BLaER1 (cell line): Measurements from ENCODE around the gene PTGIR.
"Not testable (repeated sequence)": the region's sequence is repeated elsewhere in the genome, so short reads cannot be mapped to it uniquely, and the experiment has no call there.

Experiments used
- H3K27ac ChIP-seq: shearing (Covaris generic); formaldehyde crosslinking; 2 replicates; pipeline ENCODE4 v1.8.1; 2022
- H3K27me3 ChIP-seq: shearing (Covaris generic); formaldehyde crosslinking; 2 replicates; pipeline ENCODE4 v1.8.1; 2022
- H3K36me3 ChIP-seq: shearing (Covaris generic); formaldehyde crosslinking; 2 replicates; pipeline ENCODE4 v1.8.1; 2022
- H3K4me1 ChIP-seq: shearing (Covaris generic); formaldehyde crosslinking; 2 replicates; pipeline ENCODE4 v1.8.1; 2022
- H3K4me2 ChIP-seq: shearing (Covaris generic); formaldehyde crosslinking; 2 replicates; pipeline ENCODE4 v1.8.1; 2022
- H3K4me3 ChIP-seq: shearing (Covaris generic); formaldehyde crosslinking; 2 replicates; pipeline ENCODE4 v1.8.1; 2022
- H3K9ac ChIP-seq: shearing (Covaris generic); formaldehyde crosslinking; 2 replicates; pipeline ENCODE4 v1.8.1; 2022
- H3K9me3 ChIP-seq: shearing (Covaris generic); formaldehyde crosslinking; 2 replicates; pipeline ENCODE4 v1.8.1; 2022
- H4K20me1 ChIP-seq: shearing (Covaris generic); formaldehyde crosslinking; 2 replicates; pipeline ENCODE4 v1.8.1; 2022
- Cebpa-rat ChIP-seq: shearing (Covaris generic); IDR thresholded peaks from 2 replicates; pipeline ENCODE4 v1.8.1; 2022

Gene PTGIR

GRCh38 chr19:46629546-46630025 lies 4.7 kb upstream of the PTGIR start:
- Histone ChIP-seq H3K4me1 (peaks cover 74% of the 10 kb centered on the region), H3K27me3 (peaks cover 11% of the 10 kb centered on the region), H3K4me2 (peak overlapping the region; percentile 9; the same call in 1 of the 2 replicates), H3K9ac (no peak overlapping the region), H3K36me3 (no peaks in the 10 kb centered on the region), H3K4me3 (no peak overlapping the region), H3K27ac (0 out of 2 replicates have a peak overlapping the region, but pooled peaks have one; percentile 8), H4K20me1 (no peaks in the 10 kb centered on the region), H3K9me3 (no peaks in the 10 kb centered on the region)
- no peak for TF ChIP-seq Cebpa-rat

GRCh38 chr19:46628970-46629369 lies 4.1 kb upstream of the PTGIR start:
- Histone ChIP-seq H3K4me2 (peak overlapping the region; percentile 9; the same call in 1 of the 2 replicates), H3K4me1 (peaks cover 77% of the 10 kb centered on the region)
- not testable (repeated sequence) for H3K9ac ChIP-seq, H3K27ac ChIP-seq, H3K4me3 ChIP-seq, H4K20me1 ChIP-seq, H3K9me3 ChIP-seq, H3K36me3 ChIP-seq, H3K27me3 ChIP-seq

- TF ChIP-seq Cebpa-rat = no peak
- H3K36me3 ChIP-seq = no peaks in the 10 kb centered on the region
- H3K27me3 ChIP-seq = no peaks in the 10 kb centered on the region
- H3K9me3 ChIP-seq = no peaks in the 10 kb centered on the region
- 0 out of 2 replicates have a peak overlapping the region, but pooled peaks have one; percentile 15 for H3K4me3 ChIP-seq
- no peaks in the 10 kb centered on the region for H4K20me1 ChIP-seq
- peaks cover 83% of the 10 kb centered on the region for H3K4me1 ChIP-seq
- H3K9ac ChIP-seq = peak overlapping the region; percentile 61; the same call in 1 of the 2 replicates
- H3K27ac ChIP-seq = peak overlapping the region; percentile 77
- H3K4me2 ChIP-seq = peak overlapping the region; percentile 80
Measured at GRCh38 chr19:46626446-46626845, 1.6 kb upstream of the PTGIR start.

GRCh38 chr19:46625731-46626130 lies 842 bp upstream of the PTGIR start:
- Histone ChIP-seq H4K20me1 (no peaks in the 10 kb centered on the region), H3K9ac (no peak overlapping the region; the same call in 1 of the 2 replicates), H3K4me2 (peak overlapping the region; percentile 80), H3K36me3 (no peaks in the 10 kb centered on the region), H3K9me3 (no peaks in the 10 kb centered on the region), H3K4me1 (peaks cover 83% of the 10 kb centered on the region), H3K27me3 (no peaks in the 10 kb centered on the region), H3K4me3 (no peak overlapping the region), H3K27ac (peak overlapping the region; percentile 77)
- no peak for TF ChIP-seq Cebpa-rat

GRCh38 chr19:46623915-46624502 lies 880 bp downstream of the PTGIR start:
- Histone ChIP-seq H3K4me2 (peak overlapping the region; percentile 80), H3K9me3 (no peaks in the 10 kb centered on the region), H4K20me1 (no peaks in the 10 kb centered on the region), H3K4me3 (0 out of 2 replicates have a peak overlapping the region, but pooled peaks have one; percentile 11), H3K27ac (peak overlapping the region; percentile 62), H3K27me3 (no peaks in the 10 kb centered on the region), H3K36me3 (no peaks in the 10 kb centered on the region), H3K9ac (peak overlapping the region; percentile 43; the same call in 1 of the 2 replicates), H3K4me1 (peaks cover 87% of the 10 kb centered on the region)
- no peak for TF ChIP-seq Cebpa-rat

- Histone ChIP-seq H3K4me2 (peak overlapping the region; percentile 81; the same call in 1 of the 2 replicates), H4K20me1 (no peaks in the 10 kb centered on the region), H3K9me3 (no peaks in the 10 kb centered on the region), H3K27ac (no peak overlapping the region), H3K4me3 (no peak overlapping the region), H3K27me3 (no peaks in the 10 kb centered on the region), H3K4me1 (peaks cover 93% of the 10 kb centered on the region), H3K9ac (no peak overlapping the region), H3K36me3 (no peaks in the 10 kb centered on the region)
- no peak for TF ChIP-seq Cebpa-rat
Measured at GRCh38 chr19:46622118-46622446, 2.8 kb downstream of the PTGIR start.

- Histone ChIP-seq H3K4me1 (peaks cover 93% of the 10 kb centered on the region), H3K27ac (peak overlapping the region; percentile 26; the same call in 1 of the 2 replicates), H3K9ac (0 out of 2 replicates have a peak overlapping the region, but pooled peaks have one; percentile 3), H3K9me3 (no peaks in the 10 kb centered on the region), H4K20me1 (no peaks in the 10 kb centered on the region), H3K27me3 (no peaks in the 10 kb centered on the region), H3K4me3 (no peak overlapping the region), H3K4me2 (peak overlapping the region; percentile 81), H3K36me3 (no peaks in the 10 kb centered on the region)
- no peak for TF ChIP-seq Cebpa-rat
Measured at GRCh38 chr19:46621191-46622117, 3.4 kb downstream of the PTGIR start.

GRCh38 chr19:46620716-46621115 lies 4.2 kb downstream of the PTGIR start:
- TF ChIP-seq Cebpa-rat = no peak
- Histone ChIP-seq H3K9ac (0 out of 2 replicates have a peak overlapping the region, but pooled peaks have one; percentile 3), H3K36me3 (no peaks in the 10 kb centered on the region), H3K9me3 (no peaks in the 10 kb centered on the region), H4K20me1 (no peaks in the 10 kb centered on the region), H3K4me3 (no peak overlapping the region), H3K27ac (peak overlapping the region; percentile 55; the same call in 1 of the 2 replicates), H3K27me3 (no peaks in the 10 kb centered on the region), H3K4me2 (peak overlapping the region; percentile 81), H3K4me1 (peaks cover 93% of the 10 kb centered on the region)

- H3K27ac ChIP-seq = peak overlapping the region; percentile 55; the same call in 1 of the 2 replicates
- no peak for TF ChIP-seq Cebpa-rat
- peaks cover 93% of the 10 kb centered on the region for H3K4me1 ChIP-seq
- H3K4me2 ChIP-seq = peak overlapping the region; percentile 81
- H3K36me3 ChIP-seq = no peaks in the 10 kb centered on the region
- H4K20me1 ChIP-seq = no peaks in the 10 kb centered on the region
- H3K9me3 ChIP-seq = no peaks in the 10 kb centered on the region
- H3K9ac ChIP-seq = peak overlapping the region; percentile 31; the same call in 1 of the 2 replicates
- no peak overlapping the region for H3K4me3 ChIP-seq
- H3K27me3 ChIP-seq = no peaks in the 10 kb centered on the region
Measured at GRCh38 chr19:46620267-46620666, 4.6 kb downstream of the PTGIR start.
